ENCODE data around the gene LHFPL6.

The LHFPL6 gene

DNA sequence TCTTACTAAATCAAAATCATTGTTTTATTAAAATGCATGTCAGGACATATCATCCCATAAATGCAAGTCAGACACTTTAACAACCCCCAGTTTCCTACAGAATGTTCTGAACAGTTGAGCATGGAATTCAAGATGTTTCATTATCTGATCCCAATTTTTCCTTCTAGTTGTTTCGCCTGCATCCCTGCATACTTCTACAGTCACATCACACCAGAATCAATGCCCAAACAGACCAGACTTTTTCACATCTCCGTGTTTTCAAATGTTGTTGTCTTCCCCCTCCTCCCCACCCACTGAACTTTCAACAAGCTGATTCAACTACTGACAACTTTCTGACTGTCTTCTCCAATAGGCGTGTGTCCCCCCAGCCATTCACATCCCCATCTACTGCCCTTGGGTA is 48.6 kb downstream of the LHFPL6 start:
- no peak for DNase-seq (ENCODE audit: low read depth in 2 of 2)

- no peak for DNase-seq (ENCODE audit: low read depth in 2 of 2)
Observed at GRCh38 chr13:39552246-39552645, 50.7 kb downstream of the LHFPL6 start.

DNA sequence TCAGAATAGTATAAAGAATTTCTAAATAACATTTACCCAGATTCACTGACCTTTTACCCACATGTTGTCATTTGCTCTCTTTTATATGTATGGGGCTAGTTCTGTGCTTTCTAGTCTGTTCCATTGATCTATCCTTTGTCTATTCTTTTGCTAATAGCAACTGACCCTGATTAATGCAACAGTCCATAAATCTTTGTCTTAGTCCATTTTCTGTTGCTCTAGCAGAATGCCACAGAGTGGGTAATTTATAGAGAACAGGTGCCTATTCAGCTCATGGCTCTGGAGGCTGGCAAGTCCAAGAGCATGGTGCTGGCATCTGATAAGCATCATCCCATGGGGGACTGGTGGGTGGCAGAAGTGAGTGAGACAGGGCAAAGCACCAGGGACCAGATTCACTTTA is 52.1 kb downstream of the LHFPL6 start:
- DNase-seq (ENCODE audit: low read depth in 2 of 2) = no peak

GRCh38 chr13:39547108-39547507 is 55.9 kb downstream of the LHFPL6 start:
- no peak for DNase-seq (ENCODE audit: low read depth in 2 of 2)

- DNase-seq (ENCODE audit: low read depth in 2 of 2) = no peak
Observed at GRCh38 chr13:39542361-39542760, 60.6 kb downstream of the LHFPL6 start.

GRCh38 chr13:39540929-39541605 is 61.9 kb downstream of the LHFPL6 start:
- DNase-seq (ENCODE audit: low read depth in 2 of 2) = no peak

DNA sequence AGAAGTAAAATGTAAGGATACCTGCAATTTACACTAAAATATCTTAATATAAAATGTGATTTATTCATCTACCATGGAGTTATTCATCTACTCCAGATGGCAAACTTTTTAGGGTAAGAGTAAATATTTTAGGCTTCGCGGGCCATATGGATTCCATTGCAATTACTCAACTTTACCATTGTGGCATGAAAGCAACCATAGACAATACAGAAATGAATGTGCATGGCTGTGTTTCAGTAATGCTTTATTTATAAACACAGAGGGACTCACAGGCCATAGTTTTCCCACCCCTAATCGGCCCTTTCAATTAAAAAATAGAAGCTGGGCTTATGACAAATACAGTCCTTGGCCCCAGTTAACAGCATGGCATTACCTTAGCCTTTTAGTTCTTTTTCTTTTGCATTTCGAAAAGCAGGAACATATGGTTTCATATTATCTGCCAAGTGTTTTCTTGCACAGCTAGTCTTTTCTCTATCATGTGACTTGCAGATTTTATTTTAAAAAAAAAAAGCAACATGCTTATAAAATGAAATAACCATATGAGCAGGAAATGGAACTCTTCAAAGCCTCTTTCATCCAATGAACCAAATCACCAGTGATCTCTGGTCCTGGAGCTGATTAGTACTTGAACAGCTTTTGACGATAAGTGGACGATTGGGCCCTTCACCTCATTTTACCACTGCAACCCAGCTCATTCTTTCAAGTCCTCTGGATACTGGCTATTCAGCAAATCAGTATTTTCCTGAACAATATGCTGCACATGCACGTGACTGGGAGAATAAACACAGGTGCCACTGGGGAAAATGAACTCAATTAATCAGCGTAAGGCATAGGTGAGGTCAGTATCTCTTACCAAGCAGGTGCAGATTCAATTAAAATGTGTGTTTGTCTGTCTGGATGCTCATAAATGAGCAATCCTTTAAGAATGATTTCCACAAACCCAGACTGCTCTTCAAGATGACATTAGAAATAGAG is 63.9 kb downstream of the LHFPL6 start:
- DNase-seq (ENCODE audit: low read depth in 2 of 2) = no peak

- no peak for DNase-seq (ENCODE audit: low read depth in 2 of 2)
Observed at GRCh38 chr13:39536906-39537305, 66.1 kb downstream of the LHFPL6 start.

GRCh38 chr13:39536274-39536673 is 66.7 kb downstream of the LHFPL6 start:
- DNase-seq (ENCODE audit: low read depth in 2 of 2) = no peak

DNA sequence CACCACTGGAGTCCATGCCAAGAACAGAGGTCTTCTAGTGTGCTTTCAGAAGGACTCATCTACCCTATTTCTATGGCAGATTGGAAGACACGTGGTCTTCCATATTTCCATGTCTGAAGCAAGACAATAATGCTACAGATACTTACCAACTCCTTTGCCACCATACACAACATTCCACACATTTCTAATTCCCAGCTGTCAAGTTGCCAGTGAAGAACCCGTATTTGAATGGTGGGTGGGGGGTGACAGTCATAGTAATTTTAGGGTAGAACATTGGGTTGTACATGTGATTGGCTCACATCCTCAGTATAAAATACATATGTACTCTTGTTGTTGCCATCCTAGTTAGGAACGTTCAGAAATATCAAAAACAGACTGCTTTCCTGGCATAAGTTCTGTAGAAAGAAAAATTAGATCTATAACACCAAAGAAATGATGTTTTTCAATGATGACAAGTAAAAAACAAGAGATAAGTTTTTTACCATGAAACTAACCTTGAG is 69.3 kb downstream of the LHFPL6 start:
- no peak for DNase-seq (ENCODE audit: low read depth in 2 of 2)

DNA sequence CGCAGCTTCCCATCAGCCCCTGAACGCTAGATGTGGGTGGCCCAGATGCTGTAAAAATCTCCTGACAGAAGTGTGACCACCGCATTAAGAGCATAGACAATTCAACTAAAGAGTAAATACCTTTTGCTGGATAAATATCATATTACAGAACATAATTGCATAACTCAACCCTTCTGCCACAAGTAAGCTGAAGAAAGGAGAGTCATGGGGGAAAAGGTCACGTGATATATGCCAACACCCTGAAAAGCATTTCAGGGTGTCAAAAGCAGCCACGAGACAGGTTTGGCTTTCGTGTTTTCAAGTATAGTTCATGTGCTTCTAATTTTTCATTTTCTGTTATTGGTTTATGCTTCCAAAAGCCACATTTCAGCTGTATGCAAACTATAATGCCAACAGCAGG is 71.3 kb downstream of the LHFPL6 start:
- DNase-seq (ENCODE audit: low read depth in 2 of 2) = no peak

GRCh38 chr13:39530916-39531315 is 72.1 kb downstream of the LHFPL6 start:
- no peak for DNase-seq (ENCODE audit: low read depth in 2 of 2)

DNA sequence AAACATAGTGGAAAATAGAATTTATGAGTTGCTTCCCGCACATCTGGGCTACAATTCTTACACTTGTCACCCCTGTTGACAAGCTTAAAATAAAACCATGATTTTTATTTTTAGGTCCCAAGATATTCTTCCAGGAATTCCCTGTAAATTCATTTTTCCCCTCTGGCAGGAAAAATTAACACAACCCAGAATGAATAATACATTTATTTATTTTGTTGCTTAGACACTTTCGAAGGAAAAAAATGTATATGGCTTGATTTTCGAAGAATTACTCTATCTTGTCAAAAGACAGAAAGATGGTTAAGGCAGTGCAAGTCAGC is 74.4 kb downstream of the LHFPL6 start:
- no peak for DNase-seq (ENCODE audit: low read depth in 2 of 2)

GRCh38 chr13:39527961-39528660 is 74.9 kb downstream of the LHFPL6 start:
- DNase-seq (ENCODE audit: low read depth in 2 of 2) = no peak

- no peak for DNase-seq (ENCODE audit: low read depth in 2 of 2)
Observed at GRCh38 chr13:39527301-39527700, 75.7 kb downstream of the LHFPL6 start.

DNA sequence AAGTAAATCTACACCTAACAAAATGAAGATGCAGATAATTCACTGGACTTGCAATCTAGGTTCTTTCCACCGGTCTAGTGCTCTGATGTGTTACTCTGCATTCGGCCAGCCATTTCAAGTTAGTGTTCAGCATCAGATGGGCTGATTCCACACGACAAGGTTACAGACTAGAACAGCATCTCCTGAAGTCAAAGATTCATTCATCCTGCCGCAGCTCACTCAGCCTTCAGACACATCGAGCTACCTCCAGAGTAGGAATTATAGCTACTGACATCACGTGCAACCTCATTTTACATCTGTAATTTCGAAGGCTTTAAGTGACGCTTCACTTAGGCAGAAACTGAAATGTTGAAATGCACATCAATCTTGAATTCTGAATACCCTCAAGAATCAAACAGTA is 76.5 kb downstream of the LHFPL6 start:
- no peak for DNase-seq (ENCODE audit: low read depth in 2 of 2)

- DNase-seq (ENCODE audit: low read depth in 2 of 2) = no peak
Observed at GRCh38 chr13:39525506-39525905, 77.5 kb downstream of the LHFPL6 start.

DNA sequence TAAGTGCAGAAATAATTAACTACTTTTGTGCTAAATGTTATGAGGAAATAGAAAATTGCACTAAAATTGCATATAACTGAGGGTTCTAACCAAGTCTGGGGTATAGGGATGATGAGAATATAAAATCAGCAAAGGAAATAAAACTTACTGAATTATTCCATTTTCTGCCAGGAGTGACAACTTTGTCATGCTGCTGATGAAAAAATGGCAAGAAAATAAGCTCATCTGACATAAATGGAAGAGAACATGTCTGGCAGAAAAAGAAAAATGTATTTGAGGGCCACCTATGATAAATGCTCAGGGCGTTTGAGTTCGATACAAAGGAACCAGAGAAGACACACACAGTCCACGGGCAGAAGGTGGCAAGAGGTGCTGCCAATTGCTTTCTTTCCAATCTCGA is 78.2 kb downstream of the LHFPL6 start:
- no peak for DNase-seq (ENCODE audit: low read depth in 2 of 2)

DNA sequence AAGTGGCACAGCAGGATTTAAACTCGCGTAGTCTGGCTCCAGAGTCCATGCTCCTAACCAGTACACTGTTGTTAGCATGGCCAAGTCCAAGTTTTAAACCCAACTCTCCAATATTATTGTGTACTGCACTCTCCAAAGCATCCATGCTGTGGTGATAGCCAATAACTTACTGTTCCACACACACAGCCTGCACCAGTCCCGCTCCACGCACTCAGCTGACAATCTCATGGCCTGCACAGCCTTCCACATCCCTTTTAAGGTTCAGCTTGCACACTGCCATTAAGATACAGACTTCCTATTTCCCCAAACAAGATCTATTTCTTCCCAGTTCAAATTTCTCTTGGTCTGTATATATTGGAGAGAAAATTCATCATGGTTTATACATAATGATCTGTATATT is 80.7 kb downstream of the LHFPL6 start:
- no peak for DNase-seq (ENCODE audit: low read depth in 2 of 2)

DNA sequence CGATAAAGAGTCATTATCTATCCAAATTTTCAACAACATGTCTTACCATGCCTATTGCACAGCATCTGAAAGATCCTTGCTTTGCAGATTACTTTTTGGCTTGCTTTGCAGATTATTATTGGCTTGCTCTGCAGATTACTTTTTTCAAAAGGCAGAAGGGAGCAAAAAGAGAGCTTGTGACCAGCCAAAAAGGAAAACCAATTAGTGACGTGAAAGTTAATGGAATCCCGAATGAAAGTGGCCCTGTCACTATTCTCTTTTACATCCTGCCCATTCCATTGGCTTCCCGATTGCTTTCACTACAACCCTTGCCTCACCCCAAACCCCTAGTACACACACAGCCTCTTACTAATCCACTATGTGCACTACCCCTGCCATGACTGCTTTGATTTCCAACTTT is 81.3 kb downstream of the LHFPL6 start:
- no peak for DNase-seq (ENCODE audit: low read depth in 2 of 2)

GRCh38 chr13:39516096-39516495 is 86.9 kb downstream of the LHFPL6 start:
- DNase-seq (ENCODE audit: low read depth in 2 of 2) = no peak

- no peak for DNase-seq (ENCODE audit: low read depth in 2 of 2)
Observed at GRCh38 chr13:39515224-39515714, 87.7 kb downstream of the LHFPL6 start.

Data from stimulated activated CD4-positive, alpha-beta T cell treated with anti-CD3 and anti-CD28 coated beads, Interleukin-1b, Interleukin-23, amount 100 ng/mL, for 1 hour (primary cell).